GM12873 (cell line): ENCODE measurements around the gene RAB36.

Experiments
- TF ChIP-seq, protein P1 (sequence below): IDR thresholded peaks from 2 replicates; pipeline ENCODE4 v1.5.1; 2012; ENCODE audit warnings: low read depth, mild to moderate bottlenecking, moderate library complexity, low read length, control low read depth; ENCODE audit not compliant: insufficient read depth; ENCODE audit errors: missing control alignments

Gene RAB36

DNA sequence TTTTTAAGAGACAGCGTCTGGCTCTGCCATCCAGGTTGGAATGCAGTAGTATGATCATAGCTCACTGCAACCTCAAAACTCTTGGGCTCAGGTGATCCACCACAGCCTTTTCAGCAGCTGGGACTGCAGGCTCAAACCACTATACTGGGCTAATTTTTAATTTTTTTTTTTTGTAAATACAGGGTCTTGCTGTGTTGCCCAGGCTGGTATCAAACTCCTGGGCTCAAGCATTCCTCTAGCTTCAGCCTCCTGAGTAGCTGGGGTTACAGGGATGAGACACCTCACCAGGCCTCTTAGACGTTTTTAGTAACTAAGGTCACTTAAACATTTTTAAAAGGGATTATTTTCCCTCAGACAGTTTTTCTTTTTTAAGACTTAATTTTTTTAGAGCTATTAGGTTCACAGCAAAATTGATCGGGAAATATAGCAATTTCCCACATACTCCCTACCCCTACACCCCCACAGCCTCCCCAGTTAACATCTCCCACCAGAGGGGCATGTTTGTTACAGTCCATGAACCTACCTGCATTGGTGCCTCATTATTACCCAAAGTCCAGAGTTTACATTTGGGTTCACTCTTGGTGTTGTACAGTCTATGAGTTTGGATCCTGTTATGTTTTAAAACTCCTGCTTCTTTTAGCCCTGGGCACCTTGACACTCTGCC, 39.0 kb downstream of the RAB36 start:
- TF ChIP-seq, protein P1, sequence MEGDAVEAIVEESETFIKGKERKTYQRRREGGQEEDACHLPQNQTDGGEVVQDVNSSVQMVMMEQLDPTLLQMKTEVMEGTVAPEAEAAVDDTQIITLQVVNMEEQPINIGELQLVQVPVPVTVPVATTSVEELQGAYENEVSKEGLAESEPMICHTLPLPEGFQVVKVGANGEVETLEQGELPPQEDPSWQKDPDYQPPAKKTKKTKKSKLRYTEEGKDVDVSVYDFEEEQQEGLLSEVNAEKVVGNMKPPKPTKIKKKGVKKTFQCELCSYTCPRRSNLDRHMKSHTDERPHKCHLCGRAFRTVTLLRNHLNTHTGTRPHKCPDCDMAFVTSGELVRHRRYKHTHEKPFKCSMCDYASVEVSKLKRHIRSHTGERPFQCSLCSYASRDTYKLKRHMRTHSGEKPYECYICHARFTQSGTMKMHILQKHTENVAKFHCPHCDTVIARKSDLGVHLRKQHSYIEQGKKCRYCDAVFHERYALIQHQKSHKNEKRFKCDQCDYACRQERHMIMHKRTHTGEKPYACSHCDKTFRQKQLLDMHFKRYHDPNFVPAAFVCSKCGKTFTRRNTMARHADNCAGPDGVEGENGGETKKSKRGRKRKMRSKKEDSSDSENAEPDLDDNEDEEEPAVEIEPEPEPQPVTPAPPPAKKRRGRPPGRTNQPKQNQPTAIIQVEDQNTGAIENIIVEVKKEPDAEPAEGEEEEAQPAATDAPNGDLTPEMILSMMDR: no peak

DNA sequence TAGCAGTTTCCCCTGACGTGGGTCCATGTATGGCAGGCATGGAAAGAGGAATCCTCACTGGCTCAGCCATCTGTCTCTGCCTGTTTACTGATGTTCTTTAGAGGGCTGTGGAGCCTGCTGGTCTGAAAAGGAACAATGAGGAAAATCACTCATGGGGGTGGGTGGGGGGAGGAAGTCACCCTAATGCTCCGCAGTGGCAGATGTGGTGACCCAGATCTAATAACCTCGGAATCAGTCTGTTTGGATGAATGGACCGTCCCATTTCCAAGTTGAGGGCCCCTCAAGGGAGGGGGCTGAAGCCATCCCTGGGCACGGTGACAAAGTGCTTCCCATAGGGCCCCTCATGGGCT, 39.5 kb downstream of the RAB36 start:
- TF ChIP-seq, protein P1: no peak

DNA sequence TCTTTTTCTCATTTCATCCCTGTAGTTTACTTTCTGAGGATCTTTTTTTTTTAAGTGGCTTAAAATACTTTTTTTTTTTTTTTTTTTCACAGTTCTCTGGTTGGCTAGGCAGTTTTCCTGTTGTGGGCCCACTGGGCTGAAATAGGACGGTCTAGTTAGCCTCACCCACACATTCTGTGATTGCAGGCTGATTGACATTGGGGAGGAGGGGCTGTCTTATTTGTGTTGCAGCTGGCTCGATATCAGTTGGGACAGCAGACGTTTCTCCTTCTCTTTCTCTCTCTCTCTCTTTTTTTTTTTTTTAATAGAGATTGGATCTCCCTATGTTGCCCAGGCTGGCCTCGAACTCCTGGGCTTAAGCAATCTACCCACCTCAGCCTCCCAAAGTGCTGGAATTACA, 41.9 kb downstream of the RAB36 start:
- TF ChIP-seq, protein P1: no peak

DNA sequence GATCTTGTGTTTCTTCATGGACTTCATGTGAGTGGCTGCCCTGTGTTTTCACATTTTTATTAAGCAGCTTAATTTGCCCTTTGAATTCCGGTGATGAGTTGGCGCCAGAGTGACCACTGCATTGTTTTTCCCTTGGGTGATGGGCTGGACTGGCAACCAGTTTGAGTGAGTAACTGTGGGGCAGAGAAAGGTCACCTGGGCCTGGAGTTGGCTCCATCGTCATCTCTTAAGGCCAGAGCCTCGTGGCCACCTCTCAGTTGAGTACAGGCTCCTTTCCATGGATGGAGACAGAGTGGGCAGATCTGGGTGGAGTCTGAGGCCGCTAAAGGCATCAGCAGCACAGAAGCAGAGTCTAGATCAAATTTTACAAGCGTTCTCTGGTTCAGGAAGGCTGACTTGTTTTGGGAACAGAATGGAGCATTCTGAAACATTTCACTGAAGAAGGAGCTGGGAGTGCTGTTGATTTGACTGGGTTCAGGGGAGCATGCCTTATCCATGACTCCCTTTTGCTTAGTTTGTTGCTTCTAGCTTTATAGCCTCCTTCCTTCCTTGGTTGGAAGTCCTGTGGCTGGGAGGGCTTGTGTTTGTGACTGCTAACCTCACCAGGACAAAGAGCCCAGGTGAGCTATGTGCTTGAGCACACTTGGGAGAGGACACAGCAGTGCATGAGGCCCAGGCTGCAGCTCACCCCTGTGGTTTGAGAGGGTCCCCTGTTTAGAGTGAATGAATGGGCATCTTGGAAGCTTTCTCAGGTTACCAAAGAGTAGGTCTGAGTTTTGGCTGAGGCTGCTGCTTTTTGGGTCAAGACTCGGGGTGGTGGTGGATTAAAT, 42.8 kb downstream of the RAB36 start:
- TF ChIP-seq, protein P1: no peak

DNA sequence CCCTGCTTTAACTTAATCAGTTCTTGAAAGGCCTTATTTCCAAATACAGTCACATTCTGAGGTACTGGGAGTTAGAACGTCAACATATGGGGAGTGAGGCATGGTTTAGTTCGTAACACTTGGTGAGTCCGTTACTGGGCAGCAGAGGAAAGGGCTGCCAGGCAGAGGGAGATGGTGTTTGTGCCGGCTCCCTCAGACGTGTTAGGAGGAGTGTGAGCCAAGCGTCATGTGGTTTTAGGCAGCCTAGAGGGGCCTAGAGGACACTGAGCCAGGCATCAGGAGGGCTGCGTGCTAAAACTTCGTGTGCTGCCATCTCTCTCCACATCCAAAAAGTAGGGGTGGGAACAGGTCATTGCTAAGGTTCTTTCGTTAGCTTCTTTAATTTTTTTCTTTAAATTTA, 45.2 kb downstream of the RAB36 start:
- TF ChIP-seq, protein P1: no peak

DNA sequence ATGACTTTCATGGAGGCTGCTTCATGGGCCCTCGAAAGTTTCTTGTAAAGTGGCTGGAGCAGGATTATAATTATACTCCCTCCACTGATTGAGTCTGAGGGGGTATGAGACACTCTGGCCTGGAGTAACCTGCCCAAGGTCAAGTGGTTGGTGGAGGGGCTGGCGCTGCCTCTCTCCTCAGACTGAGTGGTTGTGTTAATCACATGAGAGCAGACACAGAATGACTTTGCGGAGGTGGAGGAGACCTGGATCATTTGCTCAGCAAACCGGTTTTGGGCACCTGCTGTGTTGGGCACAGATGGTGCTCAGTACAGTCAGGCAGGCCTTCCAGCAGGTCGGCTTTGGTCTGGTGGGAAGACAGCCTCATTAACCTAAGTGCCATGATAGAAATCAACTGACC, 46.9 kb downstream of the RAB36 start:
- TF ChIP-seq, protein P1: no peak

DNA sequence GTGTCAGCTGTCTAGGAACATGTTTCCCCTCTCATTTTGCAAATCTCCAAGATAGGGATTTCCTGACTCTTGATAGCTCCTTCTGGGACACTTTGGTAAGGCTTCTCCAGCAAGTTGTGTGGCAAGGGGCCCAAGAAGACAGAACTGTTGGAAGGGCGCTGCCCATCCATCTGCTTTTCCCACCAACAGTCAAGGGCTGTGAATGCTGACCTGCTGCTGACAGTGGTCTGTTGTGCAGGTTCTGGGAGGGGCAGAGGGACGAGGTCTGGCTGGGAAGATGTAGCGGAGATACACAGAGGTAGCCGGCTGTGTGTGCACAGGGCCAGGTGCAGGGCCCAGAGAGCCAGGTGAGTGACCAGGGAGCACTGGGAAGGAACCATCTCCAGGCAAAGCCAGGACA, 47.3 kb downstream of the RAB36 start:
- TF ChIP-seq, protein P1: no peak
